Fibroblast of lung (primary cell): Measurements from ENCODE around the gene HBQ1.

Source experiments
- CTCF ChIP-seq, 2 donors: IDR thresholded peaks in 1 of 2; conservative IDR thresholded peaks in 1 of 2; 1 replicate in 1 of 2; 2 replicates in 1 of 2; pipeline ENCODE4 v1.5.1; 2011 to 2012; ENCODE audit warnings: low read length in 2 of 2, control low read depth in 1 of 2, inconsistent platforms in 1 of 2, low read depth in 1 of 2, mild to moderate bottlenecking in 1 of 2
- EZH2 ChIP-seq: IDR thresholded peaks from 2 replicates; pipeline ENCODE4 v1.5.1; 2012; ENCODE audit warnings: low read length, control low read depth, mild to moderate bottlenecking; ENCODE audit errors: missing control alignments

- TF ChIP-seq CTCF (conservative IDR thresholded peaks at IDR 0.05 in 1 of 2, IDR thresholded peaks at IDR 0.05 in 1 of 2; ENCODE audit: low read depth in 1 of 2, low read length in 2 of 2) = no peak
- TF ChIP-seq EZH2 = peak; percentile 92
These were observed 13.7 kb upstream of the HBQ1 start for GRCh38 chr16:166375-167121.
